Peyer's patch (tissue), 4 donors: ENCODE measurements around the gene TGFBR1. TPM values are rescaled to one million over a fixed set of nuclear protein-coding genes. Genes with fewer than 3 reads are reported as not detected.

Source experiments
- DNase-seq, 3 donors: peaks; one replicate each; pipeline ENCODE4 v3.0.0-alpha.2; 2017 to 2019
- H3K27ac ChIP-seq, 4 donors: fragments of 200-600 bp; sonication (generic); one replicate each; pipeline ENCODE4 v1.5.1; 2016 to 2019
- H3K27me3 ChIP-seq, 2 donors: fragments of 200-600 bp; sonication (generic); one replicate each; pipeline ENCODE4 v1.5.1; 2019
- H3K36me3 ChIP-seq, 3 donors: fragments of 200-600 bp; sonication (generic); one replicate each; pipeline ENCODE4 v1.5.1; 2016 to 2019
- H3K4me1 ChIP-seq, 4 donors: fragments of 200-600 bp; sonication (generic); one replicate each; pipeline ENCODE4 v1.5.1; 2016 to 2019
- H3K4me3 ChIP-seq, 4 donors: fragments of 200-600 bp; sonication (generic); 1 replicate in 3 of 4; 2 replicates in 1 of 4; pipeline ENCODE4 v1.5.1; 2016 to 2019; ENCODE audit warnings: mild to moderate bottlenecking in 1 of 4
- H3K9me3 ChIP-seq, 4 donors: fragments of 200-600 bp; sonication (generic); one replicate each; pipeline ENCODE4 v1.5.1; 2016 to 2019; ENCODE audit warnings: mild to moderate bottlenecking in 1 of 4
- CTCF ChIP-seq, 6 experiments: fragments of 450-650 bp in 4 of 6; fragments of 200-600 bp in 2 of 6; sonication (generic) in 1 of 6; IDR thresholded peaks; one replicate each; pipeline ENCODE4 v1.5.1; 2017 to 2019; ENCODE audit warnings: antibody characterized with exemption in 6 of 6, mild to moderate bottlenecking in 3 of 6, moderate library complexity in 1 of 6
- POLR2A ChIP-seq, 2 donors: fragments of 450-650 bp; IDR thresholded peaks; one replicate each; pipeline ENCODE4 v1.5.1; 2017; ENCODE audit warnings: antibody characterized with exemption in 2 of 2, mild to moderate bottlenecking in 2 of 2, moderate library complexity in 2 of 2
- total RNA-seq, 4 donors: library from RNA; depleted of rRNA; stranded (reverse); fragments of >200 nt; gene quantifications; one replicate each; pipeline ENCODE4 v1.1.0, GENCODE V29; 2016

TGFBR1 gene
- total RNA-seq, 4 donors from 2014 or later: 11.6 to 14.4 (median 13.5) TPM

GRCh38 chr9:99144966-99145365, 40.1 kb downstream of the TGFBR1 start:
- peaks cover 0 to 65% (median 0%) of the 10 kb centered on the region in 3 donors for H3K36me3 ChIP-seq

DNA sequence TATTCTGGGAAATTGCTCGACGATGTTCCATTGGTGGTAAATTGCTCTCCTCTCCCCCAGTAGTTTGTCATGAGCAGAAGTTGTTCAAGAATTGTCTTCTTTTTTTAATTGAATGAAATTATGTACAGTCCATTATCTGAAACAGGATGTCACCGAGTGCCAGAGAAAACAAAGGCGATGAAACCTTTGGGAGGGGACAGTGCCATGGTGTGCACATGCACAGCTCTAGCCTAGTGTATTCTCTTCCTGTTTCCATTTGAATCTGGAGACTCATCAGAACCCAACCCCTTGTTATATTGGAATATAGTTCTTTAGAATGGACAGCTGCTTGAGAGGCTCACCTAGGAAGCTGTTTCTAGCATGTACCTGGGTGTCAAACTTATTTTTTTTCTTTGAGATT, 41.7 kb downstream of the TGFBR1 start:
- Histone ChIP-seq H3K27me3 (no peaks in the 10 kb centered on the region), H3K9me3 (no peaks in the 10 kb centered on the region), H3K4me3 (no peak overlapping the region), H3K36me3 (peaks cover 0 to 66% (median 0%) of the 10 kb centered on the region in 3 donors), H3K4me1 (peaks cover 0 to 6% (median 0%) of the 10 kb centered on the region in 4 donors), H3K27ac (no peak overlapping the region)
- TF ChIP-seq POLR2A (IDR thresholded peaks at IDR 0.05): no peak
- no peak for TF ChIP-seq CTCF (IDR thresholded peaks at IDR 0.05)
- no peak for DNase-seq

More at GRCh38 chr9:99144966-99145365, 40.1 kb downstream of the TGFBR1 start:
- Histone ChIP-seq H3K9me3 (no peaks in the 10 kb centered on the region), H3K27ac (no peak overlapping the region), H3K4me1 (peaks cover 0 to 7% (median 0%) of the 10 kb centered on the region in 4 donors), H3K27me3 (no peaks in the 10 kb centered on the region), H3K4me3 (no peak overlapping the region)
- TF ChIP-seq POLR2A (IDR thresholded peaks at IDR 0.05): no peak
- no peak for TF ChIP-seq CTCF (IDR thresholded peaks at IDR 0.05)
- no peak for DNase-seq

- Histone ChIP-seq H3K9me3 (no peaks in the 10 kb centered on the region), H3K4me3 (no peak overlapping the region), H3K27ac (no peak overlapping the region), H3K27me3 (no peaks in the 10 kb centered on the region), H3K36me3 (peaks cover 0 to 72% (median 0%) of the 10 kb centered on the region in 3 donors), H3K4me1 (no peaks in the 10 kb centered on the region)
- DNase-seq: no peak
- TF ChIP-seq CTCF (IDR thresholded peaks at IDR 0.05) (no peak), POLR2A (IDR thresholded peaks at IDR 0.05) (no peak)
Measured at GRCh38 chr9:99147177-99147576, 42.3 kb downstream of the TGFBR1 start.

DNA sequence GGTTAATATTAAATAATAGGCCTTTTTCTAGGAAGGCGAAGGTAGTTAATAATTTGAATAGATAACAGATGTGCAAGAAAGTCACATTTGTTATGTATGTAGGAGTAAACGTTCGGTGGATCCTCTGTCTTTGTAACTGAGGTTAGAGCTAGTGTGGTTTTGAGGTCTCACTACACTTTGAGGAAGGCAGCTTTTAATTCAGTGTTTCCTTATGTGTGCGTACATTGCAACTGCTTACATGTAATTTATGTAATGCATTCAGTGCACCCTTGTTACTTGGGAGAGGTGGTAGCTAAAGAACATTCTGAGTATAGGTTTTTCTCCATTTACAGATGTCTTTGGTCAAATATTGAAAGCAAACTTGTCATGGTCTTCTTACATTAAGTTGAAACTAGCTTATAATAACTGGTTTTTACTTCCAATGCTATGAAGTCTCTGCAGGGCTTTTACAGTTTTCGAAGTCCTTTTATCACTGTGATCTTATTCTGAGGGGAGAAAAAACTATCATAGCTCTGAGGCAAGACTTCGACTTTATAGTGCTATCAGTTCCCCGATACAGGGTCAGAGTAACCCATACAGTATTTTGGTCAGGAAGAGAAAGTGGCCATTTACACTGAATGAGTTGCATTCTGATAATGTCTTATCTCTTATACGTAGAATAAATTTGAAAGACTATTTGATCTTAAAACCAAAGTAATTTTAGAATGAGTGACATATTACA, 45.7 kb downstream of the TGFBR1 start:
- DNase-seq: no peak
- no peaks in the 10 kb centered on the region for H3K4me1 ChIP-seq
- TF ChIP-seq POLR2A (IDR thresholded peaks at IDR 0.05) (no peak), CTCF (IDR thresholded peaks at IDR 0.05) (no peak)
- no peaks in the 10 kb centered on the region for H3K27me3 ChIP-seq
- H3K9me3 ChIP-seq: no peaks in the 10 kb centered on the region
- no peak overlapping the region for H3K27ac ChIP-seq
- H3K36me3 ChIP-seq: peaks cover 0 to 48% (median 0%) of the 10 kb centered on the region in 3 donors
- H3K4me3 ChIP-seq: no peak overlapping the region

GRCh38 chr9:99154356-99154755, 49.4 kb downstream of the TGFBR1 start:
- no peak for DNase-seq
- peaks cover 0 to 18% (median 0%) of the 10 kb centered on the region in 3 donors for H3K36me3 ChIP-seq
- H3K4me3 ChIP-seq: no peak overlapping the region
- H3K4me1 ChIP-seq: no peaks in the 10 kb centered on the region
- H3K27ac ChIP-seq: no peak overlapping the region
- H3K9me3 ChIP-seq: no peaks in the 10 kb centered on the region
- no peak for TF ChIP-seq CTCF (IDR thresholded peaks at IDR 0.05)
- TF ChIP-seq POLR2A (IDR thresholded peaks at IDR 0.05): no peak
- no peaks in the 10 kb centered on the region for H3K27me3 ChIP-seq
